T1000 (cell line): ENCODE results near the gene NOXA1.
"Not testable (repeated sequence)": the region's sequence is repeated elsewhere in the genome, so short reads cannot be mapped to it uniquely, and the experiment has no call there.

ENCODE experiments used
- DNase-seq: peaks from one replicate; lab custom pipeline; 2025; ENCODE audit warnings: mixed read lengths; lab: John Stamatoyannopoulos, UW

NOXA1 gene

GRCh38 chr9:137406085-137406760 lies 17.0 kb upstream of the NOXA1 start:
- no peak for DNase-seq

- DNase-seq = no peak
Observed at GRCh38 chr9:137406876-137407589, 16.2 kb upstream of the NOXA1 start.

GRCh38 chr9:137407590-137408300 lies 15.4 kb upstream of the NOXA1 start:
- DNase-seq = no peak

- DNase-seq = no peak
Observed at GRCh38 chr9:137408651-137409405, 14.4 kb upstream of the NOXA1 start.

GRCh38 chr9:137409515-137409914 lies 13.7 kb upstream of the NOXA1 start:
- no peak for DNase-seq

DNA sequence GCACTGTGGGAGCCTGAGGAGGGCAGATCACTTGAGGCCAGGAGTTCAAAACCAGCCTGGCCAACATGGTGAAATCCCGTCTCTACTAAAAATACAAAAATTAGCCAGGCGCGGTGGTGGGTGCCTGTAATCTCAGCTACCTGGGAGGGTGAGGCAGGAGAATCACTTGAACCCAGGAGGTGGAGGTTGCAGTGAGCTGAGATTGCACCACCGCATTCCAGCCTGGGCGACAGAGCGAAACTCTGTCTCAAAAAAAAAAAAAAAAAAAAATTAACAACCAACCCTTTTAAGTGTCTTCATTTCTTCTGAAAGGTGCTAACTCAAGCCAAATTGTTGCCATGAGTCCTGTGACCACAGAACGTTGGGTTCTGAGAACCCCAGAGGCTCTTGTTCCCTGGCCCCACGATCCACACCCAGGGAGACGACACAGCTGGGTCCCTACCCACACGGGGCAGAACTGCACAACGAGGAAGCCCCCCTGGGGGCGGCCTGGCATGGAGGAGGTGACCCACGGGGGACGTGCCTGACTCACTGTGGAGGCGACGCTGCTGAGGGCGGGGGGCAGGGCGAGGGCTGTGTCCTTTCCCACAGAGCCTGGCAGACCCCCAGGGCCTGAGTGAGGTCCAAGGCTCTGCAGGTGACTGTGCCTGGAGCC lies 12.8 kb upstream of the NOXA1 start:
- DNase-seq = not testable (repeated sequence)

DNA sequence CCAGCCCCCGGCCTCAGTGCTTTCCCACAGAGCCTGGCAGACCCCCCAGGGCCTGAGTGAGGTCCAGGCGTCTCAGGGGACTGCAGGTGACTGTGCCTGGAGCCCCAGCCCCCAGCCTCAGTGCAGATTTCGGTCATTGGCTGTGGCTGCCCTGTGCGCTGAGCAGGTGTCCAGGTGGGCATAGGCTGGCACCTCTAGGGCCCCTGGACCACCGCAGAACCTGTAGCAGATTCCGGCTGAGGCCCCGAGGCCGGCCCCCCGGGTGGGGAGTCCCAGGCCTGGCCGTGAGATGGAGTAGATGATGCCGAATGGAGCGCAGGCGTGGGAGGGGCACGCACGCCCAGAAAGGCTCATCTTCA lies 12.3 kb upstream of the NOXA1 start:
- no peak for DNase-seq

- no peak for DNase-seq
Observed at GRCh38 chr9:137411260-137411644, 11.9 kb upstream of the NOXA1 start.

DNA sequence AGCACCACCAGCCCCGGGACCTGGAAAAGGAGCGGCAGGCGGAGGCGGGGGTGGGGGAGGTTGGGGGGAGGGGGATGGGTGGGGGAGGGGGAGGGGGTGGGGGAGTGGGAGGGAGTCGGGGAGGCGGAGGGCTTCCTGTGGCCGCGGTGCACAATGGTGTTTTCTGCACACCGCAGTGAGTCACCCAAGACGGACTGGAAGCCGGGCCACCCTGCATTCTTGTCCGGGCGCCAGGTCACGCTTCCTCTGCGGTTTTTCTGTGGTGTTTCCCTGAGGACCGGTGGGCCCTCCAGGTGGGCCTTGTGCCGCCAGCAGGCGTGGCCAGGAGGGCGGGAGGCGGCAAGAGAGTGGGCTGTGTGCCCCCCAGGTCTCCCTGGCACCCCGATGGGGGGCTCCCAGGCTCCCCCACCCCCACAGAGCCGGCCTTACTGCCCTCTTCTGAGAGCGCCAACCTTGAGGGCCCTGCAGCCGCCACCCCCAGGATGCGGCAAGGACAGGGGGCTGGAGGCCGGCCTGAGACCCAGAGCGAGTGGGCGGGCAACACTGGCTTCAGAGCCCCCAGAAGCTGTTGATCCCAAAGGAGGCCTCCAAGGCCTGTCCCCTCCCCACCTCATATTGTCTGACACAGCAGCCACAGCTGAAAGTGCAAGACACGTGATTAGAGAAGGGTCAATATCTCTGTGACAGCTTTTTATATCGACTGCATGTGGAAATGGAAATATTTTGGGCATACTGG lies 11.4 kb upstream of the NOXA1 start:
- peak; percentile 61 for DNase-seq

- DNase-seq = no peak
Observed at GRCh38 chr9:137412431-137412830, 10.8 kb upstream of the NOXA1 start.

GRCh38 chr9:137415451-137415850 lies 7.7 kb upstream of the NOXA1 start:
- no peak for DNase-seq

DNA sequence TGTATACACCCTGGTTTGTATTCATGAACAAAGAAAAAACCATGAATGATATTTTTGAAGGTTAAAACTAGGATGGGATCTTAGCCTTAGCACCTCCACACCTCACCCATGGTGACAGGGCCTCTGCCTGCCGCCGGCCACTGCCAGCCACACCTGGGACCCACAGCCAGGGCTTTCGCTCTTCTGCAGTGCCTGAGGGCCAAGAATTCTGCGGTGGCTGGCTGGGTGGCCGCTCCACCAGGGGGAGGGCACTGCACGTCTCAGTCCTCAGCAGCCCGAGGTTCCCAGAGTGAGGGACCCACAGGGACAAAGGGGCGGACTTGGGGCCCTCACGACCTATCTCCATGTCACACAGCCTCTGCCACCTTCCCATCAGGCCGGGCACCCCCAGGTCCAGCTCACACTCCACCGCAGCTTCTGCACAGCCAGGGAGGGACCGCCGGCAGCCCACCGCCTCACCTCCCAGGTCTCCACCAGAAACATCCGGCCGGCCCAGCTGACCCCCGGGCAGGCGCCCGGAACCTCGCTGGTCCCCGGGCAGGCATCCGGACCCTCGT lies 7.1 kb upstream of the NOXA1 start:
- DNase-seq = no peak

DNA sequence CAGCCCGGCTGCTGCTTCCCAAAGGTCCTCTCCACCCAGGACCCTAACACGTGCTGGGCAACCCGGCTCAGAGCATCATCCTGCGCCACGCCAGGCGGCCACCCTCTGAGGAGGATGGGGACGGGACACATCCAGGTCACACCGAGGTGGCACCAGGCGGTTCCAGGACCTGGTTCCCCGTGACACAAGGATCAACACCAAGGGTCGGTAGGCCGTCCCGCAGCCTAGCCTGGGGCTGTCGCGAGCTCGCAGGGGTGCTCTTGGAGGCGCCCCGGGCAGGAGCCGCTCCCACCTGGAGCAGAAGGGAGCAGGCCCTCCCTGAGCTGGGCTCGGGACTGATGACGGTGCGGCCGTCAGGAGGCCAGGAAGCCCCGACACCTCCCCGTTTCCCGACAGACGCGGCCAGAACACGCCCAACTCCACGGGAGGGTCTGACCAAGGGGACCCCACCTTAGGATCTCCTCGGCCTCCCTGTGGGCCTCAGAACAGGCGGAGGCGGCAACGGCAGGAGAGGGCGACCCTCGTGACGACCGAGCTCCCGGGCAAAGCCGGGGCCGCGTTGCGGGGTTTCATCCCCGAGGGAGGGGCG lies 6.5 kb upstream of the NOXA1 start:
- no peak for DNase-seq

GRCh38 chr9:137417161-137418021 lies 5.8 kb upstream of the NOXA1 start:
- no peak for DNase-seq

- DNase-seq = no peak
Observed at GRCh38 chr9:137421838-137422603, 1.2 kb upstream of the NOXA1 start.

- no peak for DNase-seq
Observed at GRCh38 chr9:137423514-137424291, 510 bp downstream of the NOXA1 start.

DNA sequence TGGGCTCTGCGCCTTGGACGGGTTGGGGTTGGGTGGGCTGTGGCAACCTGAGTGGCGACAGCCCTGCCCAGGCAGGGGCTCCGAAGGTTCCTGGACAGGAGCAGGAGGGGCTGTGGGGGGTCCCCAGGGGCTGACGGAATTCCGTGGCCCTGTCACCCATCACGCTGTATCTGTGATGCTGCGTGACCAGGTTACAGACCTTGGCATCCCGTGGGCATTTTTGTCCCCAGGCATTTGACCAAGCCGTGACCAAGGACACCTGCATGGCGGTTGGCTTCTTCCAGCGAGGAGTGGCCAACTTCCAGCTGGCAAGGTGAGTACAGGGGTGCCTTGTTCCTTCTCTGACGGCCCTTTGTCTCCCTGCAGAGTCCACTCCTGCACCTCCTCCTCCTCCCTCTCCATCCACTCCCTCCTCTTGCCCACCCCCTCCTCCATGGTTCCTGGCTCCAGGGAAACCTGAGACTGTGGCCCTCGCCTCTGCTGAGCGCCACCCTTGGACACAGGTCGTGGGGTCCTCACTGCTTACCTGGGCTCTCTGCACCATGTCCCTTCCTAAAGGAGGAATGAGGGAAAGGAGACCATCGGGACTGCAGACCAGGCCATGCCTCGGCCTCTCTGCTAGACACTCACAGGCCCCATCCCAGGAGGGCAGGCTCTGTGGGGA lies 3.0 kb downstream of the NOXA1 start:
- no peak for DNase-seq
